Effector memory CD4-positive, alpha-beta T cell (primary cell): Measurements from ENCODE around the gene ABCC4.
A peak's percentile ranks its signal among the peaks of the same experiment; 100 is the strongest.

ENCODE experiments used
- DNase-seq, 3 donors: peaks; one replicate each; pipeline ENCODE4 v3.0.0-alpha.2; 2020
- H3K27ac ChIP-seq: 2 replicates; pipeline ENCODE4 v1.7.0; 2013; ENCODE audit warnings: mild to moderate bottlenecking, low read length, moderate library complexity; ENCODE audit not compliant: insufficient read depth, poor library complexity, severe bottlenecking
- H3K27me3 ChIP-seq: replicated peaks from 2 replicates; pipeline ENCODE4 v1.7.0; 2013; ENCODE audit warnings: mild to moderate bottlenecking, low read length; ENCODE audit not compliant: insufficient read depth, control insufficient read depth, poor library complexity, severe bottlenecking
- H3K36me3 ChIP-seq: 2 replicates; pipeline ENCODE4 v1.7.0; 2013; ENCODE audit warnings: mild to moderate bottlenecking, low read length, moderate library complexity; ENCODE audit not compliant: control insufficient read depth, insufficient read depth
- H3K4me1 ChIP-seq: 2 replicates; pipeline ENCODE4 v1.7.0; 2013; ENCODE audit warnings: low read length, mild to moderate bottlenecking; ENCODE audit not compliant: control insufficient read depth, insufficient read depth, poor library complexity, severe bottlenecking
- H3K4me3 ChIP-seq: 2 replicates; pipeline ENCODE4 v1.7.0; 2013; ENCODE audit warnings: low read length, low read depth, mild to moderate bottlenecking; ENCODE audit not compliant: insufficient read depth, poor library complexity, severe bottlenecking
- H3K9me3 ChIP-seq: 2 replicates; pipeline ENCODE4 v1.7.0; 2013; ENCODE audit warnings: mild to moderate bottlenecking, low read length, moderate library complexity; ENCODE audit not compliant: control insufficient read depth

Gene ABCC4

GRCh38 chr13:95325485-95325884 lies 24.2 kb upstream of the ABCC4 start:
- Histone ChIP-seq H3K4me3 (no peak overlapping the region), H3K36me3 (no peaks in the 10 kb centered on the region), H3K27me3 (no peaks in the 10 kb centered on the region), H3K27ac (no peak overlapping the region), H3K4me1 (no peaks in the 10 kb centered on the region), H3K9me3 (no peaks in the 10 kb centered on the region)
- no peak for DNase-seq

- Histone ChIP-seq H3K27me3 (no peaks in the 10 kb centered on the region), H3K36me3 (no peaks in the 10 kb centered on the region), H3K4me1 (no peaks in the 10 kb centered on the region), H3K9me3 (no peaks in the 10 kb centered on the region), H3K4me3 (no peak overlapping the region), H3K27ac (no peak overlapping the region)
- no peak for DNase-seq
Observed at GRCh38 chr13:95323930-95324662, 22.8 kb upstream of the ABCC4 start.

- H3K9me3 ChIP-seq = no peaks in the 10 kb centered on the region
- H3K27ac ChIP-seq = no peak overlapping the region
- no peaks in the 10 kb centered on the region for H3K36me3 ChIP-seq
- H3K27me3 ChIP-seq = no peaks in the 10 kb centered on the region
- DNase-seq = no peak
- no peak overlapping the region for H3K4me3 ChIP-seq
- H3K4me1 ChIP-seq = no peaks in the 10 kb centered on the region
Observed at GRCh38 chr13:95319551-95320274, 18.5 kb upstream of the ABCC4 start.

- H3K27ac ChIP-seq = no peak overlapping the region
- no peaks in the 10 kb centered on the region for H3K27me3 ChIP-seq
- H3K9me3 ChIP-seq = no peaks in the 10 kb centered on the region
- H3K4me1 ChIP-seq = no peaks in the 10 kb centered on the region
- DNase-seq = no peak
- no peaks in the 10 kb centered on the region for H3K36me3 ChIP-seq
- H3K4me3 ChIP-seq = no peak overlapping the region
Observed at GRCh38 chr13:95317039-95317989, 16.1 kb upstream of the ABCC4 start.

GRCh38 chr13:95315752-95316151 lies 14.5 kb upstream of the ABCC4 start:
- H3K36me3 ChIP-seq = no peaks in the 10 kb centered on the region

GRCh38 chr13:95307507-95307906 lies 6.3 kb upstream of the ABCC4 start:
- no peak overlapping the region for H3K27ac ChIP-seq
- H3K4me3 ChIP-seq = no peak overlapping the region
- no peaks in the 10 kb centered on the region for H3K9me3 ChIP-seq
- H3K36me3 ChIP-seq = no peaks in the 10 kb centered on the region
- H3K27me3 ChIP-seq = no peaks in the 10 kb centered on the region
- no peaks in the 10 kb centered on the region for H3K4me1 ChIP-seq
- DNase-seq = no peak

More at GRCh38 chr13:95315752-95316151, 14.5 kb upstream of the ABCC4 start:
- H3K27ac ChIP-seq = no peak overlapping the region
- no peak overlapping the region for H3K4me3 ChIP-seq
- DNase-seq = no peak
- H3K9me3 ChIP-seq = no peaks in the 10 kb centered on the region
- H3K4me1 ChIP-seq = no peaks in the 10 kb centered on the region
- no peaks in the 10 kb centered on the region for H3K27me3 ChIP-seq

- H3K4me3 ChIP-seq = no peak overlapping the region
- no peak for DNase-seq
- H3K27ac ChIP-seq = no peak overlapping the region
- H3K27me3 ChIP-seq = no peaks in the 10 kb centered on the region
- no peaks in the 10 kb centered on the region for H3K36me3 ChIP-seq
- no peaks in the 10 kb centered on the region for H3K9me3 ChIP-seq
- H3K4me1 ChIP-seq = no peaks in the 10 kb centered on the region
Observed at GRCh38 chr13:95304453-95304852, 3.2 kb upstream of the ABCC4 start.

- Histone ChIP-seq H3K9me3 (no peaks in the 10 kb centered on the region), H3K4me1 (no peaks in the 10 kb centered on the region), H3K27ac (no peak overlapping the region), H3K27me3 (no peaks in the 10 kb centered on the region), H3K36me3 (no peaks in the 10 kb centered on the region), H3K4me3 (peak overlapping the region; percentile 83)
- no peak for DNase-seq
Observed at GRCh38 chr13:95301968-95302393, 730 bp upstream of the ABCC4 start.

GRCh38 chr13:95300625-95301182 lies 547 bp downstream of the ABCC4 start:
- DNase-seq = peak; percentile 0 to 23 (median 18)
- Histone ChIP-seq H3K4me3 (peak overlapping the region; percentile 83), H3K27ac (no peak overlapping the region), H3K27me3 (no peaks in the 10 kb centered on the region), H3K4me1 (no peaks in the 10 kb centered on the region), H3K9me3 (no peaks in the 10 kb centered on the region), H3K36me3 (no peaks in the 10 kb centered on the region)
